Dedifferentiated amniotic fluid mesenchymal stem cell (primary cell): ENCODE measurements around the gene BACH2.
"Not testable (repeated sequence)": the region's sequence is repeated elsewhere in the genome, so short reads cannot be mapped to it uniquely, and the experiment has no call there.

ENCODE experiments used
- DNase-seq: peaks from one replicate; pipeline ENCODE4 v3.0.0-alpha.2; 2016; ENCODE audit errors: extremely low spot score

The BACH2 gene

GRCh38 chr6:89971338-89972024 lies 325.2 kb downstream of the BACH2 start:
- DNase-seq: not testable (repeated sequence)

- peak; percentile 50 for DNase-seq
Observed at GRCh38 chr6:89970609-89971337, 325.9 kb downstream of the BACH2 start.

DNA sequence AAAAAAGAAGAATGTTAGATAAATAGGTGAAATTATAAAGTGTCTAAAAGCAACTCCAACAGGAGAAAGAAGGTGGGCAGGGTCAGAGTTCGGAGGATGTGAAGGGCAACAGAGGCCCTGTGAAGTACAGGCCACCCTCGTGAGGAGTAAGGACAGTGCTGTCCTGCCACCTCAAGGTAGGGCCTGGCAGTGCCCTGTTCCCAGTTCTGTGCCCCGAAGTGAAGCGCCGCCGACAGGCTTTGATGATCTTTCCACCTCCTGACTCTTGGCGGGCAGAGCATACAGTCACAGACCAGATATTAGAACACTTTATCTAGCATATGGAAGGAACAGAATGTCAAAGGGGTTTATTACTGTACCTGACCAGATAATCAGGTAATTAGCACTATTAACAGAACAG lies 326.6 kb downstream of the BACH2 start:
- no peak for DNase-seq

DNA sequence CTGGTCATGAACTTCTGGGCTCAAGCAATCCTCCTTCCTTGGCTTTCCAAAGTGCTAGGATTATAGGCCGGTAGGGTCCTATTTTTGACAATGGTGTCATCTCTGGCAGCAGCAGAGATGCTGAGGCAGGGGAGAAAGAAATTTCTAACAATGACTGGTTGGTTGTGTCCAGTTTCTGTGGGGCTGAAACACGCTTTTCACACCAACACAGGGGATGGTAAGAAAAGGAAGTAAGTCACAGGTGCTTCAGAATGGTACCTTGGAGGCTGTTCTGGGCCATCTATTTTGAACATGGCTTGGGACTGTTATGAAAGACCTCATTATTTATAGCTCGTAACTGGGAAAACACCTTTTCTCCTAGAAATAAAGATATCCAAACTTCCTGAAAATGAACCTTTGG lies 329.7 kb downstream of the BACH2 start:
- DNase-seq: no peak

DNA sequence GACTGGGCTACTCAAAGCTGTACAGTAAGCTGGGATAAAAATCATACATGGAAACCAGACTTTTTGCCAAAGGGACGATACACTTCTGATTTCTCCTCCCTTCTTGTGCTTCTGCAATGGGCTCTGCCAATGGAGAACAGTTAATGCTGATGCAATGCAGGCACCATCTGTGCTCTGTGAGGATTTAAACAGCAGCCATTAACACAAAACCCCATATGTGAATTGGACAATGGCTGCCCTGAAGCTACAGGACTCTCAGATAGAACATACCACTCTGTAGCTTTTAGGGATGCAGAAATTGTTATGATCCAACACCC lies 330.5 kb downstream of the BACH2 start:
- no peak for DNase-seq

GRCh38 chr6:89965441-89966227 lies 331.0 kb downstream of the BACH2 start:
- no peak for DNase-seq

- no peak for DNase-seq
Observed at GRCh38 chr6:89963391-89963790, 333.3 kb downstream of the BACH2 start.

DNA sequence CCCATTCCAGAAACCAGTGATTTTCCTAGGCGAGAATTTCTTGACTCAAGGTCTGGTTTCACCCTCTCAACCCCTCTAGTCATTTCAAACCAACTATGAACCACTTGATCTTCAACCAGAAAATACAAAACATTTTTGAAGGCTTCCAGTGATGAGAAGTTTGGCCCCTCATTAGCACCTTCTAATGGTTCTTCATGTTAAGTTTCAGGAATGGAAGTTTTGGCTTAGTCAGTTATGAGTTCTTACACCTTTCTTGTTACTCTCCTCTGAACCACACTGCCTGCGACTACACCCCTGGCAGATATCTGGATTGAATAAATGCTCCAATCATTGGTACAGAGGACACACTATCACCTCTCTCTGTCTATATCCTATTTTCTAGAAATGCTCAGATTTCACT lies 335.2 kb downstream of the BACH2 start:
- DNase-seq: no peak

DNA sequence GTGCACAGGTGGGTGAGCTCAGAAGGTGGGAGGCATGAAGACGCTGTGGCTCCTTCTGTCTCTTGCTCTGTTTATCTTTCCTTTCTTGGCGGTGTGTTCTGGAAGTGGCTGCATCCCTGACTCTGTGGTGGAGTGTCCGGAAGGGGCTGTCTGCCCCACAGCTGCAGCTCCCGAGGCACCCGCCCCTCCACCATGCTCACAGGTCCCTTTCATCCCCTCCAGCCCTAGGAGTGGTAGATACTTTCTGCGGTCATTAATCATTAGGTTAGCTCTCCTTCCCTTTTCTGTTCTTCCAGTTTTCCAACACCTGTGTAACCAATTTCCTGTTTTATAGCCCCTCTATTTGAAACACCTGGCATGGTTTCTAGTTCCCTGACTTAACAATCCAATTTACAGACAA lies 336.8 kb downstream of the BACH2 start:
- no peak for DNase-seq

GRCh38 chr6:89956182-89956581 lies 340.5 kb downstream of the BACH2 start:
- DNase-seq: no peak

- no peak for DNase-seq
Observed at GRCh38 chr6:89955364-89955763, 341.3 kb downstream of the BACH2 start.

DNA sequence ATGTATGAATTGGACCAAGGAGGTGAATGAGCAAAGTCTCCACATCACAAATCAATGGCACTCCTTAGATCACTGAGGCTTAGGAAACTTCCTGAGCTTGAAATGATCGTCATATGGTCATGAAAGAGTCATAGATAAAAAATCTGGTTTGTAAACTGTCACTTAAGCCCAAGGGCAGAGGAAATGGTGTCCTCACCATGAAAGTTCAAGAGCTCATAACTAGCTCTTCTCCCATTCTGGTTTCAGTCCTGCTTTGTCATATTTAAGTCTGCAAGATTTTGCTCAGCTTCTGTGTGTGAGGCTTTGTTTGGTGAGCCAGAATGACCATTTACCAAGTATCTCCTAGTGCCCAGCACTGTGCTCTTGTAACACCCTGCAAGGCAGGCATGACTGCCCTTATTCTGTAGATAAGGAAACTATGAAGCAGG lies 341.9 kb downstream of the BACH2 start:
- no peak for DNase-seq

DNA sequence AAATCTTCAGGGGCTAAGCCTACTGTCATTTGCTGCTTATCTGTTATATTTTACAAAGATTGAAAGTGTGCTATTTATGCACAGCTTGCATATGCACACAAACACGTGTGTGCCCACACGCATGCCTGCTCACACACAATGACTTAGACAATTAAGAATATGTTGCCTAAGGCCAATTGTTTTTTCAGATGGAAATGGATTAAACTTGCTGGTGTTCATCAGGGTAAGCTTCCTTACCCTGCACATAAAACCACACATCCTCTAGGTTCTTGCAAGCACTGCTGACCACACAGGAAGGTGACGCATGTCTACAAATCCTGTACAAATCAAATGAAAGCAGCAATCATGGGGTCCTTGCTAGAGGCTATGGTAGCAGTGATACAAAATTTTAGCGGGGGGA lies 344.0 kb downstream of the BACH2 start:
- DNase-seq: no peak

GRCh38 chr6:89952105-89952671 lies 344.5 kb downstream of the BACH2 start:
- no peak for DNase-seq

DNA sequence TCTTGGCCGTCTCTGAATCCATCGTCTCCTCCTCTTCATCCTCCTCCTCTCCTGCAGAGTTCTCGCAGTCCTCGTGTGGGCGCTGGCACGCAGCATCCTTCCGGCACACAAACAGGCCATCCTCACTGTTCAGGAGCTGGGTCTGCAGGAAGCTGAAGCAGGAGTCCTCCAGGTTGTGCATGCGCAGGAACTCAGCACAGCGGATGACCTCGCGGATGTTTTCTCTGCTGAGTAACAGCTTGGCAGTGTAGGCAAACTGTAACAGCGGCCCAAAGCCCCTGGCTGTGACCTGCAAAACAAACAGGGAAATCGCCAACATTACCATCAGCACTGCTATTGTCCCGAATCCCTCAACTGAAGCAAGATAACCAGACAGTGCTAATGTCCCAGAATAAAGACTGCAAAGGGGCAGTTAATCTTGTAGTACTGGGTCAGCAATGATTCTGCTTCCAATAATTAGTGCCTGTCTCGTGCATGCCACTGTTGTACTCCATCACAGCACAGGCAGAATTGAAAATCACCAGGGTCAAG lies 345.0 kb downstream of the BACH2 start:
- DNase-seq: no peak

GRCh38 chr6:89950879-89951391 lies 345.7 kb downstream of the BACH2 start:
- no peak for DNase-seq

DNA sequence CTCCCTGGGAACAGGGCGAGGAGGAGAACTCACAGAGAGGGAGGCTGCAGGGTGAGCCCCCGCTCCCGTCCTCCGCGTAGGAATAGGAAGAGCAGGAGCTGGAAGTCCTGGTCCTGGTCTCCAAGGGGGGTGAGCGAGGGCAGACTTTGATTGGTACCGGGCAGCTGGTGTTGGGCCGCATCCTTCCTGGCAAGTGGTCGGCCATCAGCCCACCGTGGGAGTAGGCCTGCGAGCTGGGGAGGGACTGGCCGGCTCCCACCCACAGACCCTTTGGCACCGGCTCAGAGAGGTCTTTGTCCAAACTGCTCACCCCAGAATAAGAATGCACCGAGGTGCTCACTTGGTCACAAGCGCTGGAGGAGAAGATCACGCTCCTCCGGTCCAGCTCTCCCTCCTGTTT lies 346.2 kb downstream of the BACH2 start:
- no peak for DNase-seq

DNA sequence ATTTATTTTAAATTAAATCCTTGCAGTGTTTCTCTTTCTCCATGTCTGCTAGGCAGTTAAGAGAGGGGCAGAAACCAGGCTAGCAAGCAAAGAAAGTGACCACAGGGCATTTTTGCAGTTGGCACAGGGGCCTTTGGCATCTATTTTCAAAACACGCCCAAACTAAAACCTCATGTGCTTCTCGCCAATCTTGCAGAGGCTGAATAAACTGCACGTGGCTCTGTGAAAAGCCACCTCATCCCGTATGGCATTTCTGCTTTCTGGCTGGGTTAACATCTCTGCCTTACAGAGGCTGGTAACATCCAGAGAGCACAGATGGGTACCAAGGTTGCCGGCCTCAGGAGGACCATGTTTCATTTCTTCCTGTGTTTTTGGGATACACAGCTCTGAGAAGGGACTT lies 347.8 kb downstream of the BACH2 start:
- DNase-seq: no peak

- DNase-seq: no peak
Observed at GRCh38 chr6:89944826-89945407, 351.7 kb downstream of the BACH2 start.

DNA sequence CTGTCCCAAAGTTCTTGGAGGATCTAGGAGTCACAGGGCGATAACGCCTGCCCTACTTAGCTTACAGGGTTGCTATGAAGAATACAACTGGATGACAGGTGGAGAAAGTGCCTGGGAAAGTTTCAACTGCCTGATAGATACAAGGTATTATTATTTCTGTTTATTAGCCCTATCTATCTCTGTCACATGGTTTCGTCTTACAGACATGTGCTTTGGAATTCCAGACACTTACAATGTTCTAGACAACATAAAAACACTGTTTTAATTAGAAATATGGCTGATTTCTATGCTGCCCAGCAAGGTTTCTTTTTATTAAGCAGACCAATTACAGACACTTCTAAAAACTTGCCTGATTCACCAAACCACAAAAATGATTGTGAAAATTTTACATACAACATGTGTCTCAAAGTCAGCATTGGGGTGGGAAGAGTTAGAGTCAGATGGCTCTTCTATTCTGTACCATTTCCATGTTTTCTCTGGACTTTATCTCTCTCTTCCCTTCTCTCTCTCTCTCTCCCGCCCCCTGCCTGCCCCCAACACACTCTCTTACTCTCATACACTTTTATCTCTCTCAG lies 352.4 kb downstream of the BACH2 start:
- DNase-seq: no peak

DNA sequence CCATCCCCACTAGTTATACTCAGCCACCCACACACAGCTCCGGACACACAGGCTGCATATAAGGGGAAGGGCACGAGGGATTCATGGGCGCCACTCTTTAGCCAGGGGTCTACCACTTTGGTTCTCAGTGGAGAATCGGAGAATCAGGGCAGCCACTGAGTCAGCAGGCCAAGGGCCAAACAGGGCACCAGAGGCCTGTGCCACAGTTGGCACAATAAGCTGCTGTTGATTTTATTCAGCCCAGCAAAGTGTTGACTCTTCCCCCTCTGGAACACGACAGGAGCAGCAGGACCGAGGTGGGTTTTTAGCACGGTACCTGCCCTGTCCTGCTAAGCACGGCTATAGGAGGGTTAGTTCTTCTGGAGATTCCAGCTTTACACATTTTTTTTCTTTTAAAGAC lies 354.0 kb downstream of the BACH2 start:
- DNase-seq: no peak
